Measurements from ENCODE around the gene SOST.
"Not testable (repeated sequence)": the region's sequence is repeated elsewhere in the genome, so short reads cannot be mapped to it uniquely, and the experiment has no call there.

Gene SOST

DNA sequence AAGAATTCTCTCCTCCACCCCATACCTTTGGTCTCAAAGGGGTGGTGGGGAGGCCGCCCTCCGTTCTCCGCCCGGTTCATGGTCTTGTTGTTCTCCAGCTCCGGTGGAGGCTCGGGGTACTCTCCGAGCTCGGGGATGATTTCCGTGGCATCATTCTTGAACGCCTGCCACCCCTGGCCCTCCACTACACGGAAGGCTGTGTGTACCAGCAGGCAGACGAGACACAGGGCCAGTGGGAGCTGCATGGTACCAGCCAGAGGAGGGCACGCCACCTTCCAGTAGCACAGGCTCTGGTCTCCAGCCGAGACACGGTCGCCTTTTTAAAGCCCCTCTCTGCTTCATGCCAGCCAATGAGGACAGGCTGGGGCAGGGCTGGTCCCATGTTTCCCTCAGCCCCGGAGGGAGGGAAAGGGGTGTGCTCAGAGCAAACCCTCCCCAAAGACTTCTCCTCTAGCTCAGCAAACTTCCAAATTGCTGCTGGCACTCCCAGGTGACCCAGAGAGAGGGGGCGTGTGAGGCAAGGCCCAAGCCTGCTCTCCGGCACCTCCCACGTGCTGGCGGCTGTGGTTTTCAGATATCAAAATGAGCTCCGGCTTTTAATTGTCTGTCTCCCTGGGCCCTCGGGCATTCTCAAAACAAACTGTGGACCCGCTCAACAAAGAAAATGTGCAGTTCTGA lies at the start of gene SOST:
Gene SOST (minus strand): TSS at position 295 of the 678 bp plus-strand sequence. CDS start 50 bp downstream, at position 245.
- no peak for DNase-seq (ENCODE audit: extremely low read depth, low read depth)
- TF ChIP-seq, protein P1, sequence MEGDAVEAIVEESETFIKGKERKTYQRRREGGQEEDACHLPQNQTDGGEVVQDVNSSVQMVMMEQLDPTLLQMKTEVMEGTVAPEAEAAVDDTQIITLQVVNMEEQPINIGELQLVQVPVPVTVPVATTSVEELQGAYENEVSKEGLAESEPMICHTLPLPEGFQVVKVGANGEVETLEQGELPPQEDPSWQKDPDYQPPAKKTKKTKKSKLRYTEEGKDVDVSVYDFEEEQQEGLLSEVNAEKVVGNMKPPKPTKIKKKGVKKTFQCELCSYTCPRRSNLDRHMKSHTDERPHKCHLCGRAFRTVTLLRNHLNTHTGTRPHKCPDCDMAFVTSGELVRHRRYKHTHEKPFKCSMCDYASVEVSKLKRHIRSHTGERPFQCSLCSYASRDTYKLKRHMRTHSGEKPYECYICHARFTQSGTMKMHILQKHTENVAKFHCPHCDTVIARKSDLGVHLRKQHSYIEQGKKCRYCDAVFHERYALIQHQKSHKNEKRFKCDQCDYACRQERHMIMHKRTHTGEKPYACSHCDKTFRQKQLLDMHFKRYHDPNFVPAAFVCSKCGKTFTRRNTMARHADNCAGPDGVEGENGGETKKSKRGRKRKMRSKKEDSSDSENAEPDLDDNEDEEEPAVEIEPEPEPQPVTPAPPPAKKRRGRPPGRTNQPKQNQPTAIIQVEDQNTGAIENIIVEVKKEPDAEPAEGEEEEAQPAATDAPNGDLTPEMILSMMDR (IDR thresholded peaks at IDR 0.05; ENCODE audit: low read depth, low read length, missing control alignments), result no peak
- H3K4me3 ChIP-seq (replicated peaks; ENCODE audit: low read depth, low read length), result no peak within 1 kb of the TSS

DNA sequence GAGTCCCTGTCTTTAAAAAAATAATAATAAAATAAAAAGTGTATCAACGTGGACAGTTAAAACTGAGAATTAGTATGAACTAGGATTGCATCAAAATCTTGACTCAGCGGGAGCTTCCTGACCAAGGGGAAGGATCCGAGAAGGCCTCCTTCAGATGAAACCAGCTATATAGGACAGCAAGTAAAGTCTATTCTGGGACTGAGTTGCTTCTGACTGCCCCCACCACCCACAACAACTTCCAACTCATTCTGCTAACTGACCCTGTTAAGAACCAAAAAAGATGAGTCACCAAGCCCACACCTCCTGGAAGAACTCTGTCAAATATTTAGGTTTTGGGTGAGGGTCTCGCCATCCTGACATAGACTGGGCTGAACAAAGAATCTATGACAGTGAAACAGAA lies 49.5 kb upstream of the SOST start:
- no peak for DNase-seq (ENCODE audit: extremely low read depth, low read depth)
- TF ChIP-seq, protein P1 (IDR thresholded peaks at IDR 0.05; ENCODE audit: low read depth, low read length, missing control alignments), result no peak

DNA sequence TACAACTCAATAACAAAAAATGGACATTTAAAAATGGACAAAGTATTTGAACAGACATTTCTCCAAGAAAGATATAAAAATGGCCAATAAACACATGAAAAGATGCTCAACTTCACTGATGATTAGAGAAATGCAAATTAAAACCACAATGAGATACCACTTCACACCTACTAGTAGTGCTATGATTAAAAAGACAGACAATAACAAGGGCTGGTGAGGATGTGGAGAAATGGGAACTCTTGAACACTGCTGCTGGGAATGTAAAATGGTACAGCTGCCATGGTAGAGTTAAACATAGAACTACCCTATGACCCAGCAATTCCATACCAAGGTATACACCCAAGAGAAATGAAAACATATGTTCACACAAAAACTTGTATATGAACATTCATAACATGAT lies 46.5 kb upstream of the SOST start:
- TF ChIP-seq, protein P1 (IDR thresholded peaks at IDR 0.05; ENCODE audit: low read depth, low read length, missing control alignments), result no peak
- H3K4me3 ChIP-seq (replicated peaks; ENCODE audit: low read depth, low read length), result no peak overlapping the region
- DNase-seq (ENCODE audit: extremely low read depth, low read depth), result no peak

More for the DNA sequence above, 49.5 kb upstream of the SOST start:
- no peak overlapping the region for H3K4me3 ChIP-seq (replicated peaks; ENCODE audit: low read depth, low read length)

DNA sequence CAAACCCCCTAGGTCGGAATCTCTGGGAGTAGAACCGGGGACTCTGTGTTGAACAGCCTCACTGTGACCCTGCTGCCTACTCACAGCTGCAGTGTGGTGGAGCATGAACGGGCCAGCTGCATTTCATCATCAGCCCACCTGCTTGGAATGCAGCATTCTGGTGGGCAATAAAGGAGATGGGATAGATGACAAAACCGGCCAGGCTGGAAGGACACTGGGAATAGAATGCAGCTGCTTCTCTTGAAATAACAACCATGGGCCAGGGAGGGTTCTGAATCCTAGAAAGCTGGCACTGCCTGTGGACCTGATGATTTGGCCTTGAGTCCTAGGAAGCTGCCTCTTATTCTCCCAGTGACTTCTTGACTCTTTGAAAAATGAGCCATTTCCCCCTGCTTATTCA lies 45.2 kb upstream of the SOST start:
- TF ChIP-seq, protein P1 (IDR thresholded peaks at IDR 0.05; ENCODE audit: low read depth, low read length, missing control alignments), result no peak
- no peak for DNase-seq (ENCODE audit: extremely low read depth, low read depth)
- no peak overlapping the region for H3K4me3 ChIP-seq (replicated peaks; ENCODE audit: low read depth, low read length)

DNA sequence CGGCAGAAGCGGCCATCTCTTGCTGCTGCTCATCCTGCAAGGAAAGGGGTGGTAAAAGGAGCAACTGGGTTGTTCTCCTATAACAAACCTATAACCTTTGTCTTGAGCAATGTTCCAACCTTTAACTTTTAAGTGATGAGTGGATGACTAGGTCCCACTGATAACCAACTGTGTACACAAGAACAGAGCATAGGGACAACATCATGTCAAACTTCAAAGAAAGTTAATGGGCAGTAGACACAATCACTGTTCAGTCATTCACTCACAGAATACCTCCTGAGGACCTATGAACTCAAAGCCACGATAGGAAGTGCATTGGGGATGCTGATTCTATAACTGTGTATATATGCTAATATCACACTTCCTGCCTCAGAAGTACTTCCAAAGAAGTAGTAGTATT lies 43.3 kb upstream of the SOST start:
- TF ChIP-seq, protein P1 (IDR thresholded peaks at IDR 0.05; ENCODE audit: low read depth, low read length, missing control alignments), result no peak
- no peak for DNase-seq (ENCODE audit: extremely low read depth, low read depth)
- no peak overlapping the region for H3K4me3 ChIP-seq (replicated peaks; ENCODE audit: low read depth, low read length)

DNA sequence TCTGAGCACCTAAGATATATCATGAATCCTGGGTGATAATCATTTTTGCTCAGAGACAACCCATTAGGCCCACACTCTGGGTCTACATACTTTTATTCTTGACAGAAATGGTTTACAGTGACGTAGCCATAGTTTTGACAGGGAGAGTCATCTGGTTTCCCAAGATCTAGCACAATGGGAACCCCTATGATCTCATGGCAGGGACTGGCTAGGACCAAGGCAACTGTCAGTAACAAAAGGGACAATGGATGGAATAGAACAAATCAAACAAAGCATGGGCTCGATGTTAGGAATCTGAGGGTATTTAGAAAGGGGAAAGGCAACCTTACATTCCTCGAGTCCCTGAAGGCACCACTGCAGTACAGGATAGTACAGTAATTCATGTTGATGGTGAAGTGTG lies 42.1 kb upstream of the SOST start:
- TF ChIP-seq, protein P1 (IDR thresholded peaks at IDR 0.05; ENCODE audit: low read depth, low read length, missing control alignments), result no peak
- no peak overlapping the region for H3K4me3 ChIP-seq (replicated peaks; ENCODE audit: low read depth, low read length)
- no peak for DNase-seq (ENCODE audit: extremely low read depth, low read depth)

DNA sequence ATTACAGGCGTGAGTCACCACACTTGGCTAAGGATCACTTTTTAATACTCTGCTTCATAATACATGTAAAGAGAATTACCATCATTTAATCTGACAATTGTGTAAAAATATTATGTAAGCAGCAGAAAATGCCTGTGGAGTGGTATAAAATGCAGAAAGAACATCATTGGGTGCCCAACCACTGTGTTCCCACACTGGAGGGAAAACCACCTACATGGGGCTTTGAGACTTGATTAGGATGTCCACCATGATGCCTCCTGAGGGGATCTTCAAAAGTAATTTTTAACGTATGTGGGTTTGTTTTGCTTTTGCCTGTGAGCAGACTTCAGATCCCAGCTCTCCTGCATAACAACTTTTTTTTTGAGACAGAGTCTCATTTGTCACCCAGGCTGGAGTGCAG lies 40.5 kb upstream of the SOST start:
- H3K4me3 ChIP-seq (replicated peaks; ENCODE audit: low read depth, low read length), result no peak overlapping the region
- TF ChIP-seq, protein P1 (IDR thresholded peaks at IDR 0.05; ENCODE audit: low read depth, low read length, missing control alignments), result no peak
- DNase-seq (ENCODE audit: extremely low read depth, low read depth), result no peak

DNA sequence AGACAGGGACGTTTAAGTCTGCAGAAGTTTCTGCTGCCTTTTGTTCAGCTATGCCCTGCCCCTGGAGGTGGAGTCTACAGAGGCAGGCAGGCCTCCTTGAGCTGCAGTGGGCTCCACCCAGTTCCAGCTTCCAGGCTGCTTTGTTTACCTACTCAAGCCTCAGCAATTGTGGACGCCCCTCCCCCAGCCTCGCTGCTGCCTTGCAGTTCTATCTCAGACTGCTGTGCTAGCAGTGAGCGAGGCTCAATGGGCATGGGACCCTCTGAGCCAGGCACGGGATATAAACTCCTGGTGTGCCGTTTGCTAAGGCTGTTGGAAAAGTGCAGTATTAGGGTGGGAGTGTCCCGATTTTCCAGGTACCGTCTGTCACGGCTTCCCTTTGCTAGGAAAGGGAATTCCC lies 39.4 kb upstream of the SOST start:
- not testable (repeated sequence) for H3K4me3 ChIP-seq (replicated peaks; ENCODE audit: low read depth, low read length); DNase-seq (ENCODE audit: extremely low read depth, low read depth)

DNA sequence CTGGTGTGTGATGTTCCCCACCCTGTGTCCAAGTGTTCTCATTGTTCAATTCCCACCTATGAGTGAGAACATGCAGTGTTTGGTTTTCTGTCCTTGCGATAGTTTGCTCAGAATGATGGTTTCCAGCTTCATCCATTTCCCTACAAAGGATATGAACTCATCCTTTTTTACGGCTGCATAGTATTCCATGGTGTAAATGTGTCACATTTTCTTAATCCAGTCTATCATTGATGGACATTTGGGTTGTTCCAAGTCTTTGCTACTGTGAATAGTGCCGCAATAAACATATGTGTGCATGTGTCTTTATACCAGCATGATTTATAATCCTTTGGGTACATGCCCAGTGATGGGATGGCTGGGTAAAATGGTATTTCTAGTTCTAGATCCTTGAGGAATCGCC lies 34.1 kb upstream of the SOST start:
- not testable (repeated sequence) for DNase-seq (ENCODE audit: extremely low read depth, low read depth); H3K4me3 ChIP-seq (replicated peaks; ENCODE audit: low read depth, low read length)
